ENCODE results near the gene UNC5C.

UNC5C gene

GRCh38 chr4:95358421-95358820 lies 190.4 kb downstream of the UNC5C start:
- Histone ChIP-seq H3K9ac (ENCODE audit: low read length in 2 of 2) (no peak overlapping the region), H3K9me3 (ENCODE audit: control insufficient read depth in 2 of 2, low read length in 2 of 2) (no peaks in the 10 kb centered on the region), H3K4me3 (ENCODE audit: low read length in 2 of 2) (no peak overlapping the region), H3K27ac (ENCODE audit: low read length) (no peak overlapping the region), H3K4me1 (ENCODE audit: control insufficient read depth, insufficient read depth, low read length) (no peaks in the 10 kb centered on the region), H3K27me3 (ENCODE audit: control insufficient read depth in 1 of 2, insufficient read depth in 2 of 2, low read length in 2 of 2) (no peaks in the 10 kb centered on the region), H3K36me3 (ENCODE audit: control insufficient read depth in 2 of 2, insufficient read depth in 2 of 2, low read length in 2 of 2) (no peaks in the 10 kb centered on the region)

- H3K4me1 ChIP-seq (ENCODE audit: control insufficient read depth, insufficient read depth, low read length): no peaks in the 10 kb centered on the region
- H3K9ac ChIP-seq (ENCODE audit: low read length in 2 of 2): no peak overlapping the region
- no peak overlapping the region for H3K4me3 ChIP-seq (ENCODE audit: low read length in 2 of 2)
- no peaks in the 10 kb centered on the region for H3K9me3 ChIP-seq (ENCODE audit: control insufficient read depth in 2 of 2, low read length in 2 of 2)
- no peaks in the 10 kb centered on the region for H3K36me3 ChIP-seq (ENCODE audit: control insufficient read depth in 2 of 2, insufficient read depth in 2 of 2, low read length in 2 of 2)
- no peak overlapping the region for H3K27ac ChIP-seq (ENCODE audit: low read length)
- H3K27me3 ChIP-seq (ENCODE audit: control insufficient read depth in 1 of 2, insufficient read depth in 2 of 2, low read length in 2 of 2): no peaks in the 10 kb centered on the region
Observed at GRCh38 chr4:95355021-95355420, 193.8 kb downstream of the UNC5C start.

GRCh38 chr4:95348418-95348817 lies 200.4 kb downstream of the UNC5C start:
- no peaks in the 10 kb centered on the region for H3K4me1 ChIP-seq (ENCODE audit: control insufficient read depth, insufficient read depth, low read length)
- H3K4me3 ChIP-seq (ENCODE audit: low read length in 2 of 2): no peak overlapping the region
- no peak overlapping the region for H3K27ac ChIP-seq (ENCODE audit: low read length)
- no peaks in the 10 kb centered on the region for H3K27me3 ChIP-seq (ENCODE audit: control insufficient read depth in 1 of 2, insufficient read depth in 2 of 2, low read length in 2 of 2)
- no peaks in the 10 kb centered on the region for H3K36me3 ChIP-seq (ENCODE audit: control insufficient read depth in 2 of 2, insufficient read depth in 2 of 2, low read length in 2 of 2)
- no peak overlapping the region for H3K9ac ChIP-seq (ENCODE audit: low read length in 2 of 2)
- peaks cover 0 to 5% of the 10 kb centered on the region in 2 donors for H3K9me3 ChIP-seq (ENCODE audit: control insufficient read depth in 2 of 2, low read length in 2 of 2)

GRCh38 chr4:95343235-95343634 lies 205.5 kb downstream of the UNC5C start:
- no peaks in the 10 kb centered on the region for H3K4me1 ChIP-seq (ENCODE audit: control insufficient read depth, insufficient read depth, low read length)
- no peak overlapping the region for H3K9ac ChIP-seq (ENCODE audit: low read length in 2 of 2)
- H3K9me3 ChIP-seq (ENCODE audit: control insufficient read depth in 2 of 2, low read length in 2 of 2): peaks cover 0 to 5% of the 10 kb centered on the region in 2 donors
- no peak overlapping the region for H3K27ac ChIP-seq (ENCODE audit: low read length)
- no peak overlapping the region for H3K4me3 ChIP-seq (ENCODE audit: low read length in 2 of 2)
- H3K27me3 ChIP-seq (ENCODE audit: control insufficient read depth in 1 of 2, insufficient read depth in 2 of 2, low read length in 2 of 2): no peaks in the 10 kb centered on the region
- H3K36me3 ChIP-seq (ENCODE audit: control insufficient read depth in 2 of 2, insufficient read depth in 2 of 2, low read length in 2 of 2): no peaks in the 10 kb centered on the region

GRCh38 chr4:95340191-95340590 lies 208.6 kb downstream of the UNC5C start:
- Histone ChIP-seq H3K4me3 (ENCODE audit: low read length in 2 of 2) (no peak overlapping the region), H3K27me3 (ENCODE audit: control insufficient read depth in 1 of 2, insufficient read depth in 2 of 2, low read length in 2 of 2) (no peaks in the 10 kb centered on the region), H3K36me3 (ENCODE audit: control insufficient read depth in 2 of 2, insufficient read depth in 2 of 2, low read length in 2 of 2) (no peaks in the 10 kb centered on the region), H3K9ac (ENCODE audit: low read length in 2 of 2) (no peak overlapping the region), H3K4me1 (ENCODE audit: control insufficient read depth, insufficient read depth, low read length) (no peaks in the 10 kb centered on the region), H3K27ac (ENCODE audit: low read length) (no peak overlapping the region), H3K9me3 (ENCODE audit: control insufficient read depth in 2 of 2, low read length in 2 of 2) (no peaks in the 10 kb centered on the region)

GRCh38 chr4:95325665-95326064 lies 223.1 kb downstream of the UNC5C start:
- Histone ChIP-seq H3K27ac (ENCODE audit: low read length) (no peak overlapping the region), H3K4me3 (ENCODE audit: low read length in 2 of 2) (no peak overlapping the region), H3K9me3 (ENCODE audit: control insufficient read depth in 2 of 2, low read length in 2 of 2) (no peaks in the 10 kb centered on the region), H3K27me3 (ENCODE audit: control insufficient read depth in 1 of 2, insufficient read depth in 2 of 2, low read length in 2 of 2) (no peaks in the 10 kb centered on the region), H3K36me3 (ENCODE audit: control insufficient read depth in 2 of 2, insufficient read depth in 2 of 2, low read length in 2 of 2) (no peaks in the 10 kb centered on the region), H3K9ac (ENCODE audit: low read length in 2 of 2) (no peak overlapping the region), H3K4me1 (ENCODE audit: control insufficient read depth, insufficient read depth, low read length) (no peaks in the 10 kb centered on the region)

- Histone ChIP-seq H3K36me3 (ENCODE audit: control insufficient read depth in 2 of 2, insufficient read depth in 2 of 2, low read length in 2 of 2) (no peaks in the 10 kb centered on the region), H3K9me3 (ENCODE audit: control insufficient read depth in 2 of 2, low read length in 2 of 2) (no peaks in the 10 kb centered on the region), H3K27me3 (ENCODE audit: control insufficient read depth in 1 of 2, insufficient read depth in 2 of 2, low read length in 2 of 2) (no peaks in the 10 kb centered on the region), H3K4me1 (ENCODE audit: control insufficient read depth, insufficient read depth, low read length) (no peaks in the 10 kb centered on the region), H3K27ac (ENCODE audit: low read length) (no peak overlapping the region), H3K9ac (ENCODE audit: low read length in 2 of 2) (no peak overlapping the region), H3K4me3 (ENCODE audit: low read length in 2 of 2) (no peak overlapping the region)
Observed at GRCh38 chr4:95319169-95319568, 229.6 kb downstream of the UNC5C start.

GRCh38 chr4:95318483-95318882 lies 230.3 kb downstream of the UNC5C start:
- Histone ChIP-seq H3K36me3 (ENCODE audit: control insufficient read depth in 2 of 2, insufficient read depth in 2 of 2, low read length in 2 of 2) (no peaks in the 10 kb centered on the region), H3K27me3 (ENCODE audit: control insufficient read depth in 1 of 2, insufficient read depth in 2 of 2, low read length in 2 of 2) (no peaks in the 10 kb centered on the region), H3K4me3 (ENCODE audit: low read length in 2 of 2) (no peak overlapping the region), H3K9ac (ENCODE audit: low read length in 2 of 2) (no peak overlapping the region), H3K9me3 (ENCODE audit: control insufficient read depth in 2 of 2, low read length in 2 of 2) (no peaks in the 10 kb centered on the region), H3K27ac (ENCODE audit: low read length) (no peak overlapping the region), H3K4me1 (ENCODE audit: control insufficient read depth, insufficient read depth, low read length) (no peaks in the 10 kb centered on the region)

GRCh38 chr4:95318044-95318443 lies 230.7 kb downstream of the UNC5C start:
- Histone ChIP-seq H3K9ac (ENCODE audit: low read length in 2 of 2) (no peak overlapping the region), H3K27me3 (ENCODE audit: control insufficient read depth in 1 of 2, insufficient read depth in 2 of 2, low read length in 2 of 2) (no peaks in the 10 kb centered on the region), H3K4me1 (ENCODE audit: control insufficient read depth, insufficient read depth, low read length) (no peaks in the 10 kb centered on the region), H3K4me3 (ENCODE audit: low read length in 2 of 2) (no peak overlapping the region), H3K27ac (ENCODE audit: low read length) (no peak overlapping the region), H3K9me3 (ENCODE audit: control insufficient read depth in 2 of 2, low read length in 2 of 2) (no peaks in the 10 kb centered on the region), H3K36me3 (ENCODE audit: control insufficient read depth in 2 of 2, insufficient read depth in 2 of 2, low read length in 2 of 2) (no peaks in the 10 kb centered on the region)

GRCh38 chr4:95317085-95317793 lies 231.5 kb downstream of the UNC5C start:
- Histone ChIP-seq H3K4me3 (ENCODE audit: low read length in 2 of 2) (no peak overlapping the region), H3K9me3 (ENCODE audit: control insufficient read depth in 2 of 2, low read length in 2 of 2) (no peaks in the 10 kb centered on the region), H3K9ac (ENCODE audit: low read length in 2 of 2) (no peak overlapping the region), H3K4me1 (ENCODE audit: control insufficient read depth, insufficient read depth, low read length) (no peaks in the 10 kb centered on the region), H3K27me3 (ENCODE audit: control insufficient read depth in 1 of 2, insufficient read depth in 2 of 2, low read length in 2 of 2) (no peaks in the 10 kb centered on the region), H3K36me3 (ENCODE audit: control insufficient read depth in 2 of 2, insufficient read depth in 2 of 2, low read length in 2 of 2) (no peaks in the 10 kb centered on the region), H3K27ac (ENCODE audit: low read length) (no peak overlapping the region)

GRCh38 chr4:95314573-95314972 lies 234.2 kb downstream of the UNC5C start:
- Histone ChIP-seq H3K27me3 (ENCODE audit: control insufficient read depth in 1 of 2, insufficient read depth in 2 of 2, low read length in 2 of 2) (no peaks in the 10 kb centered on the region), H3K9ac (ENCODE audit: low read length in 2 of 2) (no peak overlapping the region), H3K4me3 (ENCODE audit: low read length in 2 of 2) (no peak overlapping the region), H3K36me3 (ENCODE audit: control insufficient read depth in 2 of 2, insufficient read depth in 2 of 2, low read length in 2 of 2) (no peaks in the 10 kb centered on the region), H3K9me3 (ENCODE audit: control insufficient read depth in 2 of 2, low read length in 2 of 2) (no peaks in the 10 kb centered on the region), H3K4me1 (ENCODE audit: control insufficient read depth, insufficient read depth, low read length) (no peaks in the 10 kb centered on the region), H3K27ac (ENCODE audit: low read length) (no peak overlapping the region)
